COLO668 (cell line): ENCODE results near the gene LPCAT2.

Experiments used
- DNase-seq: peaks from one replicate; lab custom pipeline; 2025; ENCODE audit not compliant: unreplicated experiment; lab: John Stamatoyannopoulos, UW

The LPCAT2 gene

DNA sequence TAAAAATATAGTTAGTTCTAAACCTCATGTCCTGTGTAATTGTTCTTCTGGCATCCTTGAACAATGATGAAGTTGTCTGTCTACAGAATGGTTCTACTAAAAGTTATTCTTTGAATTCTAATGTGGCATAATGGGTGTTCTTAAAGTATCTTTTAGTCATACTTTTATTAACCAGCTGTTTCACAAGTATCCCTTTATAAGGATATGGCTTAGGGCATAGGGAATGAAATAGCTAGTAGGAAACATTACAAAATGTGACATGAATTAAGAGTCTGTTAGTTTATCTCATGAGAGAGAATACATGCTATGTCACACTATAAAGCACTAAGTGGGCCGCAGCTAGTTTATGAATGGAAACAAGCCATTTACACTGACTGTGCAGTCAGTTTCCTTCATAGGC lies 31.3 kb downstream of the LPCAT2 start:
- DNase-seq = no peak

DNA sequence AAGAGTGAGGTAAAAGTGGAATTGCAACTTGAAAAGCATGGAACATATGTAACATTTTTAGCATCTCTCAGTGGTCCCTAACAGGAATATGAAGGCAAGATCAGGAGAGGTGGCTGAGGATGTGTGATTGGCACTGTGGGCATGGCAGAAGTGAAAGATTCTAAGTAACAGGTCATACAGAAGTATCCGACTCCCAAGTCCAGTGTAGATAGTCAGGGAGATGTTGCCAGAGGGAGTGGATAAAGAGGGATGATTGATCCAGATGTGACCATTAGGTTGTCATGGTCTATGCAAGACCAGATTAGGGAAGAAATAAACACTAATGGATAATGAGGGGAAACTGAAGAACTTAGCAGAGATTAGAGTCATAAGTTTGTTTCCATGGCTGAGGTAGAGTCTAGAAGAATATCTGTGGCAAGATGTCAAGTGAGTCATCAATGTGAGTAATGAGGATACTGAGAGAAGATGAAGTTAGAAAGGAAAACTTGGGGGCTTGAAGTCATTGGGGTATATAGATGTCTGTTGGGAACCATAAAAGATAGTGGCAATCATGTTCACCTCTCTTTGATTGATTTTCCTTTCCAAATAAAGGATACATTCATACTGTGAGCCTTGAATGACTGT lies 33.7 kb downstream of the LPCAT2 start:
- no peak for DNase-seq

DNA sequence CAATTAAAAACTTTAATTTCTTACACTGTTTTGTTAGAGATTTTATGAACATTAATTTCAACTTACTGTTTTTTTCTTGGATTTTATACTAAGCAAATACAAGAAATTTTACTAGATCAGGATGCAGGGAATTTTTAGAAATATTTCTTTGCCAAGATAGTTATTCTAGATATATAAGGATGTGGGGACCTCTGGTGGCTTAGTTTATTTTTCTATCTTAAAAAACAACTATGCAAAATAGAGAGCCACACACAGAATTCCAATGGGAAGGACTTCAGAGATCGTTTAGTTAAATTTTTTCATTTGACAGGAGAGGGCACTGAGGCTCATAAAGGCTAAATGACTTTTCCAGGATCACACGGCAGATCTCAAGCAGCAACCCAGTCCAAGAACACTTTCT lies 34.6 kb downstream of the LPCAT2 start:
- no peak for DNase-seq

DNA sequence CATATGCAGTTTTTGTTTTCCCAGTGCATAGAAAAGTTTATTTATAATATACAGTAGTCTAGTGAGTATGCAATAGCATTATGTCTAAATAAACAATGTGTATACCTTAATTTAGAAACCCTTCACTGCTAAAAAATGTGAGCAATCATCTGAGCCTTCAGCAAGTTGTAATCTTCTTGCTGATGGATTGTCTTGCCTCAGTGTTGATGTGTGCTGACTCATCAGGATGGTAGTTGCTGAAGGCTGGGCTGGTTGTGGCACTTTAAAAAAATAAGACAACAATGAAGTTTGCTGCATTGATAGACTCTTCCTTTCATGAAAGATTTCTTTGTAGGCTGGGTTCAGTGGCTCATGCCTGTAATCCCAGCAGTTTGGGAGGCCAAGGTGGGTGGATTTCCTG lies 43.7 kb downstream of the LPCAT2 start:
- DNase-seq = no peak

DNA sequence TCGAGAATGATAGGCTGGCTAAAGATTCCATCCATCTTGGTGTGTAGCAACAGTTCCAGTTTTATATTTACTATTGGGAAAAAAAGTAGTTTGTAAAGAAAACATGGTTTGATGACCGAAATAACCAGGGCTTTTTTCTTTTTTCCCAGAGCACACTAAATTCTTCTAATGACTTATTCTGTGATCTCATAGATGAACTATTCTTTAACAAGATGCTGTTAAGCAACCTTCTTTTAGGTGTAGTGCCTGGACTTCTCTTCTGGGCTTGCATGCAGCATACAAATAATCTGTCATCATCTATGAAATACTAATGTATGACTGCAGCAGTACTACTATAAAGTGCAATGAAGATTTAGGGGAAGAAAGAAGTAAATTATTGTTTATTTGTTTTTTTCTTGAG lies 46.6 kb downstream of the LPCAT2 start:
- DNase-seq = no peak

DNA sequence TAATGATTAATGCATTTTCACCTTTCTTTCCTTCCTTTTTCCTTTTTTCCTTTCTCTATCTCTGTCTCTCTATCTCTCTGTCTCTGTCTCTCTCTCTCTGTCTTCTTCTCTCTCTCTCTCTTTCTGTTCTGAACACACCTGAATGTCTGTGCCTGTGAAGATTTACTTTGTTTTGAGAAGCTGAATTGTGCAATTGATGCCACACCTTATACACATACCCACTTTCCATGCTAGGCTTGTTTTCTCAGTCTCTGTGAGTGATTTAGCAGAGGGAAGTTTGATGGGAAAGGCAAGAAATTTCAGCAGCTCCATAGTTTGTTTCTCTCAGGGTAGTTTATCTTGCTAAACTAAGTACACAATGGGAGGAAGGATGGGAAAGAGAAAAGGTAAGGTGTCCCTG lies 48.3 kb downstream of the LPCAT2 start:
- DNase-seq = no peak

DNA sequence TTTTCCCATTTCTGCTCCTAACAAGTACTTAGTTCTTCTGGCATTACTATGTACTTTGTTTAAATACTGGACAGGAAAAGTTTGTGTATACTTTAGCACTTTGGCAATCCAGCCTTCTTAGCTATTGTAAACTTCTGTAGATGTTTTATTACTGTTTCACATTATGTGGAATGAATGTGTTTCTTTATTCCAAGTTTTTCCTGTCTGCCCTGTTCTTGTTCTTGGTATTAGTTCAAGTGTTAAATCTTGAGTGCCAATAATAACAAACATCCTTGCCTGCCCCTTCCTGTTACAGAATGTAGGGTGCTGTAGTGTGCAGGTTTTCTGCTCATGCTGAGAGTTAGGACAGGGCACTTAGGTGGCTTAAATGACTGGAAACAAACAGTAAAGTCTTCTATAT lies 50.4 kb downstream of the LPCAT2 start:
- no peak for DNase-seq

DNA sequence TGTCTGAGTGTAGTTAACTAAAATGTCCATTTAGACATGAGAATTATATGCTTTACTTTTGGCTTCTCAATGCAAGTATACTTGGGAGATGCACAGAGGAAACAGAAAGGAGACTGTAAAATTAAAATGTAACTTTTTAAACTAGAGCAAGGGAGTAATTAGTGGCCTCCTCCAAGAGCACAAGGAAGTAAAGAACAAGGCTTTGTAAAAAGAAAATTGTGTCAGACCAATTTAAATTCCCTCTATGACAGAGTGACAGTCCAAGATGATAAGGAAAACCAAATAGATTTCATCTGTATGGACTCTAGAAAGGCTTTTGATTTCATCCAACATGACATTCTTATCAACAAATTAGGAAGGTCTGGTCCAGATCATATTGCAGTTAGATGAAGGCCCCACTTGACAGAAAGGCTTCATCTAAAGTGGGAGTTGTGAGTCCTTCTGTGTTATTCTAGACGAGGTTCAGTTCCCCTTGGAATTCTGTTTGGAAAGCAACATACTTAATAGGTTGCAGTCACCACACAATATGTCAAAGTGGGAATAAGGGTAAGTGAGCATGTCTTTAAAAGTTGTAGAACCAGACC lies 51.2 kb downstream of the LPCAT2 start:
- no peak for DNase-seq

DNA sequence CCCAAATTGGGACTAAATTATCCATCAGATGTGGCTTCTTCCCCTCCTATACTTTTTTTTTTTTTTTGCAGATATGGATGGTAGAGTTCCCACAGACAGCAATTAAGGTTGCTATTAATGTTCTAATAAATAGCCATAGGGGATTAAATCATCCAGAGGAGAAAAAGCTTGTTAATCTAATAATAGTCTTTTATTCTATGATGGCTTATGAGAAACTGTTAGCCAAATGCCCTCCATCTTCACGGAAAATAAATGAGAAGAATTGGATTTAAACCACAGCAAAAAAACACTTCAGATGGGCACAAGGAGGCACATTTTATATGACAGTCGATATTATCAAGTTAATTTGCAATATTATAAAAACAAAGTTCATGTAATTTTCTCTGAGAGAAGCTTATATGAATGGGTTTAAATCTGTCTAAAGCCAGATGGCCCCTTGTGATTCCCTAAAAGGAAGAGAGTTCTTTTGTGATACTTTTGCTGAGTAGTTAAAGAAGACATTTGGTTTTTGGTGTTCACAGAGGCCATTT lies 52.5 kb downstream of the LPCAT2 start:
- no peak for DNase-seq

DNA sequence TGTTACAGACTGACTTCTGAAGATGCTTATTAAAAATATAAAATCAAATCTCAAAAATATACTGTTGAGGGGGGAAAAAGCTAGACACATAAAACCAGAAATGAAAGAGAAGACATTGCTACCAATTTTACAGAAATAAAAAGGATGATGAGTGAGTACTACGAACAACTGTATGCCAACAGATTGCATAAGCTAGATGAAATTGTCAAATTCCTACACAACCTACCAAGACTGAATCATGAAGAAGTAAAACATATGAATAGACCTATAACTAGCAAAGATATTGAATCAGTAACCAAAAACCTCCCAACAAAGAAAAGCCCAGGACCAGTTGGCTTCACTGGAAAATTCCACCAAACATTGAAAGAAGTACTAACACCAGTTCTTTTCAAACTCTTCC lies 54.1 kb downstream of the LPCAT2 start:
- no peak for DNase-seq

DNA sequence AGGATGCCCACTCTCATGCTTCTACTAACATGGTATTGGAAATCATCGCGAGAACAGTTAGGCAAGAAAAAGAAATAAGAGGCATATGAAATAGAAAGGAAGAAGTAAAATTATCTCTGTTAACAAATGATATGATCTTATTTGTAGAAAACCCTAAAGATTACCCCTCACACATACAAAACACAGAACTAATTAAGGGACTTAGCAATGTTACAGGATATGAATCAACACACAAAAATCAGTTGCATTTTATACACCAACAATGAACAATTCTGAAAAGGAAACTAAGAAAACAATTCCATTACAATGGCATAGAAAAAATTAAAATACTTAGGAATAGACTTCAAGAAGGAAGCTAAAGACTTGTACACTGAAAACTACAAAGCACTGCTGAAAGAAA lies 54.9 kb downstream of the LPCAT2 start:
- no peak for DNase-seq

DNA sequence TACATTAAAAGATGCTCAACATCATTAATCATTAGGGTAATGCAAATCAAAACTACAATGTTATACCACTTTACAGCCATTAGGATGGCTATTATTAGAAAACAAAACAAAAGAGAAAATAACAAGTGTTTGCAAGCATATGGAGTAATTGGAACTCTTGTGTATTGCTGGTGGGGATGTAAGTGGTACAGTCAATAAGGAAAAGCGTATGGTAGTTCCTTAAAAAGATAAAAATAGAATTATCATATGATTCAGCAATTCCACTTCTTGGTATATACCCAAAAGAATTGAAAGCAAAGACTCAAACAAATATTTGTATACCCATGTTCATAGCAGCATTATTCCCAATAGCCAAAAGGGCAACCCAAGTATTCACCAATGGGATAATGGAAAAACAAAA lies 56.2 kb downstream of the LPCAT2 start:
- DNase-seq = no peak

DNA sequence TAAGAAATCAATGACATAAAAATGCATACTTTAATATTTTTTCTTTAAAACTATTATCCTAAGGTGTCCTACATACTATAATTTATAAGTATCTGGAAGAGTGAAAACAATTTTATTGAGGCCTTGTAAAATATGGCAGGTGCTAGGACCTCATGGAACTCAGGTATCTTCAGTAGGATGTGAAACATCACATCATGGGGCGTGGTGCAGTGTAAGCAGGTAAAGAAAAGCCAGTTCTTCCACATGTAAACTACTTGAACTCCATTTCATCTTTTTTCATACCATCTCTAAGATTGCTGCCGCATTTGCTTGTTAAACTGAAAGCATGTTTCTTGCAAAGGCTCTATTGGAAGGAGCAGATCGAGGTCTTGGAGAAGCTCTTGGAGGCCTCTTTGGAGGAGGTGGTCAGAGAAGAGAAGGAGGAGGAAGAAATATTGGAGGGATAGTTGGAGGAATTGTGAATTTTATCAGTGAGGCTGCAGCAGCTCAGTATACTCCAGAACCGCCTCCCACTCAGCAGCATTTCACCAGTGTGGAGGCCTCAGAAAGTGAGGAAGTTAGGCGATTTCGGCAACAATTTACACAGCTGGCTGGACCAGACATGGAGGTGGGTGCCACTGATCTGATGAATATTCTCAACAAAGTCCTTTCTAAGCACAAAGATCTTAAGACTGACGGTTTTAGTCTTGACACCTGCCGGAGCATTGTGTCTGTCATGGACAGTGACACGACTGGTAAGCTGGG lies 57.7 kb downstream of the LPCAT2 start, which contains the start of gene CAPNS2:
Gene CAPNS2, plus strand, starts transcription at position 253 of the 744 bp plus-strand sequence. Its CDS starts 73 bp downstream, at position 326.
- no peak for DNase-seq

DNA sequence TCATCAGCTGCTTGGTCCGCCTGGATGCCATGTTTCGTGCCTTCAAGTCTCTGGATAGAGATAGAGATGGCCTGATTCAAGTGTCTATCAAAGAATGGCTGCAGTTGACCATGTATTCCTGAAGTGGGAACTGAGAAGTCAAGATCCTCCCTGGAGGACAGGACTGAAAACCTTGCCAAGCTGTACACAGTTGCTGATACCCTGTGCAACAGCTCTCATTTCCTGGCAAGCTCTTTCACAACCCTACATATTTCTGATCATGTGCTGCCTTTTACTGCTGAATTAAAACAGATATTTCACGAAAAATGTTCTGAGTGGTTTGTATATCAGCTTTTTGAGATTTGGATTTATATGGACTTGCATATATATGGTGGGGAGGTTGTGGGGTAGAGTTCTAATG lies 58.5 kb downstream of the LPCAT2 start:
- no peak for DNase-seq

DNA sequence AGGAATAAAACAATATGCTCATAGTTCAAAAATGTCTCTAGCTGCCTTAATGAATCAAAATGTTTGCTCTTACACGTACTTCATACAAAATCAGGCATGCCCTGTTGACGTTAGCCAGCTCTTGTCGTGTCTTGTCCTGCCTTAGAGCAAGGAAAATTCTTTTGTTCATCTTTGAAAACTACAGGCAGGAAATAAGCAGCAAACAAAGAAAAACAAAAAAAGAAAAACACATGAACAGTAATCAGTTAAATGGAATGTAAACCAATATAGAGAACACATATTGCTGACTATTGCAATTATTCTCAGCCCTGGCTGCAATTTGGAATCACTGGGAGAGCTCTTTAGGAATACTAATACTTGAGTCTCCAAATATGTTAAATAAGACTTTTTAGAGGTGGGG lies 59.3 kb downstream of the LPCAT2 start:
- DNase-seq = no peak

DNA sequence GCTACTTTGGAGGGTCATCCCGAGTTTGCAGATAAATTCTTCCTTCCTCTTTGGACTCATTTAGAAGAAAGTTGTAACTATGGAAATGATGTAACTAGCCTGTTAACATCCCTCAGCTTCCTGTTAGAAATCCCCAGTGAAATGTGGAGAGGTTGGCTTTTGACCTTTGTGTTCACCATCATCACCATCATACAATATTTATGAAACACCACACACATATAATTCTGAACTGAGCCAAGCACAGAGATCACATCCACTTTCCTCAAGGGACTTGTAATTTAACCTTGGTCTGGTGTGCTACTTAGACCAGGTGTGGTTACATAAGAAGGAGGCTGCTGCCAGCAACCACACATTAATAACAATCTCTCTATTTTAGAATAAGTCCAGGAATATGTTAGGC lies 60.2 kb downstream of the LPCAT2 start:
- no peak for DNase-seq

DNA sequence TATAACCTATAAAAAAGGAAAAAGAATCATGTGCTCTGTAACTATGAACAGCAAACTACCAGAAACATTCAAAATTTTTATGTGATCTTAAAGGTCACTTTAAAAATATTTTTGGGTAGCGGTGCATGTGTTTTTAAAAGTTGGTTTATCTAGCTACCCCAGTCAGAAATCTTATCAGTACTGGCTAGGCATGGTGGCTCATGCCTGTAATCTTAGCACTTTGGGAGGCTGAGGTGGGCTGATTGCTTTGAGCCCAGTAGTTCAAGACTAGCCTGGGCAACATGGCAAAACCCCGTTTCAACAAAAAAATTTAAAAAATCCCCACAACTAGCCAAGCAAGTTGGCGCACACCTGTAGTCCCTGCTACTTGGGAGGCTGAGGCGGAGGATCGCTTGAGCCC lies 61.3 kb downstream of the LPCAT2 start:
- DNase-seq = no peak

DNA sequence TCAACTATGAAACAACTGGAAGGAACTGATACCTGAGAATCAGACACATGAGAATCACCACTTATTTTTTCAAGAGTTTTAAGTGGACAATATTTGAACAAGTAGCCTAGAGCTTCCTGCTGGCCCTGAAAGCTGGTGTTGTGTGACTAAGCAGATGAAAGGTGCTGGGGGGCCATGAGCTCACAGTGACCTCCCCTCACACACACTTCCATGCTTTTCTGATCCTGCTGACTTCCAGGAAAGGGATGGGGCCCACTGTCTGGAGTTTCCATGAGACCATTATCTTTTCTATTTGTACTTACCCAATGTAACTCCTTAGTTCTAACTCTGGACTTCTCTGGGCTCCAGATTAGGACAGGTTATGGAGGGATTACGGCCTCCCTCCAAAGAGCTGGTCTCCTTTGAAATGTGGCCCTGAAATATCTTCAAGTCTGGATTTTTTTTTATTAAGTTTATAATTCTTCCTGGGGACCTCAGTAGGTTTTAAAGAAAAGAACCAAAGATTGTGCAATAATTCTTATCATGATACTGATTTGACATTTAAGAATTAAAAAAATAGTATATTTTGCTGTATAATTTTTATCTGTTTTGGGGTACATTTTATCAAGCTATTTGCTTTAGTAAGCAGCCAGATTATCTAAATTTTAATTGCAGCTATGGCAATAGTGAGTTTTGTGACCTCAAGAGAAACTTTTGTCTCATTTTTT lies 62.5 kb downstream of the LPCAT2 start:
- DNase-seq = no peak

DNA sequence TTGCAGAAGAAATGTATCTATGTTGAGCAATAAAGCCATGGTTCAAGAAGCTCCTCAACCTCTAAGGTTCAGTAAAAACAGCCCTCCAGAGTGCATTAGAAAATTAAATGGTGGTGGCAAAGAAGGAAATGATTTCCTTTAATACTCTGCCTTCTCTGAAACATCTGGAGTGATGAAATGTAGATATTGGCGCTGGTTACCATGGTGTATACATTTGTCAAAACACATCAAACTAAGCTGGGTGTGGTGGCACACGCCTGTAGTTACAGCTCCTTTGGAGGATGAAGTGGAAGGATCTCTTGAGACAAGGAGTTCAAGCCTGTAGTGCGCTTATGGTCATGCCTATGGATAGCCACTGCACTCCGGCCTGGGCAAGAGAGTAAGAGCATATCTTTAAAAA lies 63.6 kb downstream of the LPCAT2 start:
- no peak for DNase-seq

DNA sequence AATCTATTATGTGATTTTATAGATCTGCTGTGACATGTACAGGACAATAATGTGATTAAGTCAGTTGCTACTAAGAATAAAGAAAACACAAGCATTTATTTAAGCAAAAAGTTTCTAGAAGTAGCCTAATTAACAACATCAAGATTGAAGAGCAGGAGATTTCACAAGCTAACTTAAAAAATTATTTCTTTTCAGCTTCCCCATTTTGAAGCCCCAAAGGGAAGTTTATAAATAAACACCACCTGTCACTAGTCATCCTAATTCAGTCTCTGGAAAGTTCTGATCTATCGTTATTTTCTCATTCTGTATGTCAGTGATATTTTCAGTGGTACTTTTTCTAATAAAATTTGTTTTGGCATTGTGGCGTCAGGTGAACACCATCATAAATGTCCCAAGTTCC lies 65.9 kb downstream of the LPCAT2 start:
- DNase-seq = no peak

DNA sequence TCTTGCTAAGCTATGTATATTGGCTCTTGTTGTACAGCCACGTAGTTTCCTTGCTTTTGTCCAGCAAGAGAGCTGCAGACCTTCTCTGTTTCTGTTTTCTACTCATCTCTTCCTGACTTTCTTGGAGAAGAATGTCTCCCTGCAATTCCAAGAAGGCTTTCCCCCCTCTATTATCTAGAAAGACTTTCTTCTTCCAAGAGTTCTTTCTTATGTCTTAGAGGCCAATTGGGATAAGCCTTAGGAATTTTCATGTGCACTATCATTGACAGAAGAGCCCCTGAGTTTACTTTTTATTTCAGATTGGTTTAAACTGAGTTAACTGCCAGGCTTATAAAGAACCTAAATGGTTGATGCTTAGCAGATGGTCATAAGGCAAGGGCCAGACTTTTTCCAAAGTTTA lies 66.6 kb downstream of the LPCAT2 start:
- DNase-seq = no peak

DNA sequence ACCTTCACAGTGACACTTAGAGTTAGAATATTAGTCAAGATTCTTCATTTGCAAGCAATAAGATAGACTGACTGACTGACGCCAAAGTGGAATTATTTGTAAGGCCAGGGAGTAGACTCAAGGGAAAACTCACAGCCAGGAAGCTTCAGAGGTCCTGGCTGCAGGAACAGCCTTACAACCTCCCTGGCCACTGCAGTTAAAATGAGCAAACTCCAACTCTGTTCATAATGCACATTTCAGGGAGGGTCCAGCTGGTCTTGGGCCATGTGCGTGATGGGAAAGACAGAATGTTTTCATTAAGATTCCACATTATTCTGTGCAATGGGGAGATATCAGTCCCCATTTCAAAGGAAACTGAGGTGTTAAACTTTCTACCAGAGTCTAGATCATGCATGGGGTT lies 67.5 kb downstream of the LPCAT2 start:
- DNase-seq = no peak
